ENCODE results near the gene ADGRG3. TPM values are rescaled to one million over a fixed set of nuclear protein-coding genes. Genes with fewer than 3 reads are reported as not detected.

Gene ADGRG3
- total RNA-seq, 3 donors from 2014 or later: 0.84 to 3.4 (median 1.8) TPM

DNA sequence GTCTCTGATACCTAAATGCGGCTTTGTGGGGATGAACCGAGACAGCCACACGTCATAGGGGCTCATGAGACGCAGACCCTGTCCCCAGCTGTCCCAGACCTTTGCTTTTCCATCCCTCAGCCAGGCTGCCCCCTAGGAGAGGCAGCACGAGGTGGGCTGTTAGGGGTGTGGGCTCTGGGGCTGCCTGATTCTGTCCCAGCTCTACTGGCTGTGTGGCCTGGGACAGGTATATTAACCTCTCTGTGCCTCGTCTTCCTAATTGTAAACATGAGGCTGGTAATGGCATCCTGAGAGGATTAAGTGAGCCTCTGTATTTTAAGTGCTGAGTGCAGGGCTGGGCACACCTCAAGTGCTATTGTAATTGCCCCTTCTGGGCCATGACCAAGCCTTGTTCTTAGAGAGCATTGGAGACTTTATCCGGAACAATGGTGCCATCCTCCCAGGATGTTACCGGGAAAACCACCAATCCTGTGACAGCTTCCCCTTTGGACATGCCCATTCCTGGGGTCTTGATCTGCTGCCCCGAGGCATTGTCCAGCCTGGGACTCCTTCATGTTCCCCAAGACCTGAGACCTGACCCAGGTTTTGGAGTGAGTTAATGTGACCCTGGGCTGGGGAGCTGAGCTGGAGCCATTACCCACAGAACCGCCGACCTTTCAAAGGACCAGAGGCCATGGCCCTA, 34.6 kb upstream of the ADGRG3 start:
- no peak for DNase-seq
- intact Hi-C loops (cut with DNase I, micrococcal nuclease): no loop called here
- Histone ChIP-seq H3K9me3 (no peaks in the 10 kb centered on the region), H3K4me3 (no peak overlapping the region), H3K36me3 (ENCODE audit: low read depth) (no peaks in the 10 kb centered on the region), H3K4me1 (ENCODE audit: low read depth) (peaks cover 28% of the 10 kb centered on the region)
- TF ChIP-seq, protein P1, sequence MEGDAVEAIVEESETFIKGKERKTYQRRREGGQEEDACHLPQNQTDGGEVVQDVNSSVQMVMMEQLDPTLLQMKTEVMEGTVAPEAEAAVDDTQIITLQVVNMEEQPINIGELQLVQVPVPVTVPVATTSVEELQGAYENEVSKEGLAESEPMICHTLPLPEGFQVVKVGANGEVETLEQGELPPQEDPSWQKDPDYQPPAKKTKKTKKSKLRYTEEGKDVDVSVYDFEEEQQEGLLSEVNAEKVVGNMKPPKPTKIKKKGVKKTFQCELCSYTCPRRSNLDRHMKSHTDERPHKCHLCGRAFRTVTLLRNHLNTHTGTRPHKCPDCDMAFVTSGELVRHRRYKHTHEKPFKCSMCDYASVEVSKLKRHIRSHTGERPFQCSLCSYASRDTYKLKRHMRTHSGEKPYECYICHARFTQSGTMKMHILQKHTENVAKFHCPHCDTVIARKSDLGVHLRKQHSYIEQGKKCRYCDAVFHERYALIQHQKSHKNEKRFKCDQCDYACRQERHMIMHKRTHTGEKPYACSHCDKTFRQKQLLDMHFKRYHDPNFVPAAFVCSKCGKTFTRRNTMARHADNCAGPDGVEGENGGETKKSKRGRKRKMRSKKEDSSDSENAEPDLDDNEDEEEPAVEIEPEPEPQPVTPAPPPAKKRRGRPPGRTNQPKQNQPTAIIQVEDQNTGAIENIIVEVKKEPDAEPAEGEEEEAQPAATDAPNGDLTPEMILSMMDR (IDR thresholded peaks at IDR 0.05): no peak
- no peak for ATAC-seq

DNA sequence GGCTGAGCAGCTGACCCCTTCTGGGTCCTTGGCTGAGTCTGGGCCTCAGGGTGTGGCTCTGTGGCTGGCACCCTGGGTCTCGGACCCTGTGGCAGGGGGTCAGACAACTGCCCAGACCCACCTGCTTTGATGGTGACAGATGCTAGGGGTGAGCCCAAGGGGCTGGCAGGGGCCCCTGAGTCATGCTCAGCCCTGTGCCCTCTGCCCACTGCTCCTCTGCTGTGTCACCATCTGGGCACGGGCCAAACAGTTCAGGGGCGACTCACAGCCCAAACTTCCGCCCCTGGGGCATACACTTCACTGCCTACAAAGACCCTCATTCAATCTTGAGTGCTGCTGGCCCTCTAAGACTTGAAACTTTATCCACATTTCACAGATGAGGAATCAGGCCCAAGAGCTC, 33.9 kb upstream of the ADGRG3 start:
- Histone ChIP-seq H3K4me3 (no peak overlapping the region), H3K36me3 (ENCODE audit: low read depth) (no peaks in the 10 kb centered on the region), H3K9me3 (no peaks in the 10 kb centered on the region), H3K4me1 (ENCODE audit: low read depth) (peaks cover 28% of the 10 kb centered on the region)
- DNase-seq (no peak), ATAC-seq (no peak)
- intact Hi-C loops (cut with DNase I, micrococcal nuclease): no loop called here
- TF ChIP-seq, protein P1 (IDR thresholded peaks at IDR 0.05): no peak

DNA sequence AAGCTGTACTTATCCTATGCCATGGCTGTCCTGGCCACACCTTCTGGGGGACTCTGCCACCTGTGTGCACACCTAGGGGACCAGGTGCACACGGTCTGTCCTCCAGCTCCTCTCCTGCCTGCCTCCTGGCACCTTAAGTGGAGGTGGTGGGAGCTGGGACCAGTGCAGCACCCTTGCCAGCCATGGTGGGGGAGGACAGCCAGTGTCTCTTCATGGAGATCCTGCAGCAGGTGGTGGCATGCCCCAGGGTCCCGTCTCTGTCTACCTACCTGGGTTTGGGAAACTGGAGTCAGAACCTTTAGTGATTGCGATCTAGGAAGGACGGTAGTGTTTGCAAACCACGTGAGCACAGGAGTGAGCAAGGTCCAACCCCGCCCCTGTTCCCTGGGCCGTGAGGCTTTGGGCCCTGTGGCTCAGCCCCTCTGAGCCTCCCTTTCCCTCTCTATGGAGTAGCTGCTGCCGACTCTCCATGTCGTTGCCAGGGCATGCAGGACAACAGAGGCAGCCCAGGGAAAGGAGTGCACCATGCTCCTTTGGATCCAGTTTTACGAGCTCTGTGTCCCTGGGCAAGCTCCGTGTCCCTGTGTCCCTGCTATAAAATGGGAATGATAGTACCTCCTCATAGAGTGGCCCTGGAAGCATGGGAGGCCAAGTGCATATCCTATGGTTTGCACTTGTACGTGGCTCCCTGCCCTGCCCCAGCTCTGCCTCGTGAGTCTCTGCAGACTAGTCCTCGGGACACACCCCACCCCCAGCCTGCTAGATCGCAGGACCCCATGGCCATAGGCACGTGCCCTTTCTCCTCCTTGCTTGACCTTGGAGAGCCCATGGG, 32.6 kb upstream of the ADGRG3 start:
- DNase-seq: peak; percentile 81 to 87 (median 82)
- H3K36me3 ChIP-seq (ENCODE audit: low read depth): no peaks in the 10 kb centered on the region
- TF ChIP-seq, protein P1 (IDR thresholded peaks at IDR 0.05): no peak
- ATAC-seq: peak; percentile 92
- no peaks in the 10 kb centered on the region for H3K9me3 ChIP-seq
- no peak overlapping the region for H3K4me3 ChIP-seq
- intact Hi-C loops (cut with DNase I, micrococcal nuclease): no loop called here
- H3K4me1 ChIP-seq (ENCODE audit: low read depth): peaks cover 28% of the 10 kb centered on the region

DNA sequence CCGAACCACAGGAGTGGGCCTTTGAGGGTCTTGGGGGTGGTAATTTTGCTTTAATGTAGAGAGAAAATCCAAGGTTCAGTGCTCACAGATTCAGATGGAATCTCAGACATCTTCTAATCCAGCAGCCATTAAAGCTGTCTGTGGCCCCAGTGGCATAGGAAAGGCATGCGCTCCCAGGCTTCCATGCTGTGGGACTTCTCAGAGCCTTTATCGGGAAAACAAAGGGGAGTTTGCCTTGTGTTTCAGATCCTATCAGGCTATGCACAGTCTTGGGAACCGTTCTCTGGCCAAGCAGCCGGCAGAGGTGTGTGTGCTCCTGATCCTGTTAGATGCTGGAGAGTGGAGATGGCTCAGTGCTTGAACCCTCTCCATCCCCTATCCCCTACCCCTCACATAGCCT, 31.9 kb upstream of the ADGRG3 start:
- TF ChIP-seq, protein P1 (IDR thresholded peaks at IDR 0.05): no peak
- peaks cover 28% of the 10 kb centered on the region for H3K4me1 ChIP-seq (ENCODE audit: low read depth)
- ATAC-seq (no peak), DNase-seq (no peak)
- intact Hi-C loops (cut with DNase I, micrococcal nuclease): no loop called here
- no peak overlapping the region for H3K4me3 ChIP-seq
- no peaks in the 10 kb centered on the region for H3K36me3 ChIP-seq (ENCODE audit: low read depth)
- no peaks in the 10 kb centered on the region for H3K9me3 ChIP-seq

DNA sequence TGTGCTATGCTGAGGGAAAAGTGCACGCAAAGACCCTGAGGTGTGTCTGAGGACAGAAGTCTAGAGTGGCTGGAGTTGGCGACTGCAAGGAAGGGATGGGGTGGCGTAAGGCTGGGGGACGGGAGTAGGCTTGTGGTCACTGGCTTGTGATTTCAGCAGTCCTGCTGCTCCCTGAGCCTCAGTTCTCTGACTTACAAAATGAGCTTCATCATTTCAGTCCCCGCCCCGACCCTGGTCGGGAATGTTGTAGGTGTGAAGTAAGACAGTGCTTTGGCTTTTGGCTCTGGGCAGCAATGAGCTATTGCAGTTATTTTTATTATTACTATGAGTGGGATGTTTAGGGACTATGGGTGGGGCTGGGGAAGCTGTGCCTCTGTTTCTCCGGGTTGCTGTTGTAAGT, 31.1 kb upstream of the ADGRG3 start:
- Histone ChIP-seq H3K4me1 (ENCODE audit: low read depth) (peaks cover 28% of the 10 kb centered on the region), H3K4me3 (no peak overlapping the region), H3K9me3 (no peaks in the 10 kb centered on the region), H3K36me3 (ENCODE audit: low read depth) (no peaks in the 10 kb centered on the region)
- no peak for DNase-seq
- ATAC-seq: no peak
- TF ChIP-seq, protein P1 (IDR thresholded peaks at IDR 0.05): no peak
- intact Hi-C loops (cut with DNase I, micrococcal nuclease): no loop called here
